Chondrocyte (in vitro differentiated cells): ENCODE measurements around the gene KRTAP1-1. TPM values are rescaled to one million over a fixed set of nuclear protein-coding genes. Genes with fewer than 3 reads are reported as not detected.

Experiments used
- DNase-seq: peaks from one replicate; pipeline ENCODE4 v3.0.0; 2021; ENCODE audit warnings: mixed read lengths, low spot score
- H3K27ac Mint-ChIP-seq: one replicate; pipeline ENCODE4 v1.8.0; 2021; ENCODE audit warnings: mild to moderate bottlenecking, moderate library complexity, mixed read lengths; ENCODE audit not compliant: unreplicated experiment
- H3K27me3 Mint-ChIP-seq: 2 replicates; pipeline ENCODE4 v1.8.0; 2021; ENCODE audit warnings: low read depth, mixed read lengths
- H3K36me3 Mint-ChIP-seq: 2 replicates; pipeline ENCODE4 v1.8.0; 2021; ENCODE audit warnings: low read depth, mixed read lengths
- H3K4me1 Mint-ChIP-seq: 2 replicates; pipeline ENCODE4 v1.8.0; 2021; ENCODE audit warnings: low read depth, mild to moderate bottlenecking, mixed read lengths
- H3K4me3 Mint-ChIP-seq: one replicate; pipeline ENCODE4 v1.8.0; 2021; ENCODE audit warnings: mild to moderate bottlenecking, moderate library complexity, mixed read lengths; ENCODE audit not compliant: unreplicated experiment
- H3K9me3 Mint-ChIP-seq: 2 replicates; pipeline ENCODE4 v1.8.0; 2021; ENCODE audit warnings: low read depth, mixed read lengths
- total RNA-seq: library from RNA; stranded (reverse); gene quantifications from 3 replicates; pipeline ENCODE4 v1.2.1, GENCODE V29; 2021
- TF ChIP-seq, protein P1 (sequence below): fragments of 200-600 bp; sonication (generic); IDR thresholded peaks from 2 replicates; pipeline ENCODE4 v1.5.0; 2021; ENCODE audit warnings: antibody characterized with exemption, mild to moderate bottlenecking, moderate library complexity

Gene KRTAP1-1
- total RNA-seq, 1 donor from 2014 or later: not detected

DNA sequence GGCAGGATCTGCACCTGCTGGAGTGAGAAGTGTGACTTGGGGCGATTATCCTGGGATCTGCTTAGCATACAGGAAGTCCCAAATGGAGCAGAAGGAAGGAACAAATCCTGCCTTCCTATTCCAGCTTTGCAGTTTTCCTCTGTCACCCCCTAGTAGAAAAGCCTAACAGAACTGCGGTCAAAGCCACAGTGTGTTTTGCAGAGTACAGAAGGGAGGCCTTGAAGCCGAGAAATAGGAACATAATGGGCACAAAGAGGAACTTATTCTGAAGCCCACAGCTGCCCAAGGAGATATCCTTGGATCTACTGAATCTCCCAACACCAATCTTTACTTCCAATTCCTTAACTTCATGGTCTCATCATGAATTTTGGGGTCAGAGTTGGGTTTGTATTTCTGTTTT is 22.7 kb downstream of the KRTAP1-1 start:
- no peak for DNase-seq
- no peak overlapping the region for H3K4me3 Mint-ChIP-seq
- H3K9me3 Mint-ChIP-seq: peaks cover 5% of the 10 kb centered on the region
- TF ChIP-seq, protein P1, sequence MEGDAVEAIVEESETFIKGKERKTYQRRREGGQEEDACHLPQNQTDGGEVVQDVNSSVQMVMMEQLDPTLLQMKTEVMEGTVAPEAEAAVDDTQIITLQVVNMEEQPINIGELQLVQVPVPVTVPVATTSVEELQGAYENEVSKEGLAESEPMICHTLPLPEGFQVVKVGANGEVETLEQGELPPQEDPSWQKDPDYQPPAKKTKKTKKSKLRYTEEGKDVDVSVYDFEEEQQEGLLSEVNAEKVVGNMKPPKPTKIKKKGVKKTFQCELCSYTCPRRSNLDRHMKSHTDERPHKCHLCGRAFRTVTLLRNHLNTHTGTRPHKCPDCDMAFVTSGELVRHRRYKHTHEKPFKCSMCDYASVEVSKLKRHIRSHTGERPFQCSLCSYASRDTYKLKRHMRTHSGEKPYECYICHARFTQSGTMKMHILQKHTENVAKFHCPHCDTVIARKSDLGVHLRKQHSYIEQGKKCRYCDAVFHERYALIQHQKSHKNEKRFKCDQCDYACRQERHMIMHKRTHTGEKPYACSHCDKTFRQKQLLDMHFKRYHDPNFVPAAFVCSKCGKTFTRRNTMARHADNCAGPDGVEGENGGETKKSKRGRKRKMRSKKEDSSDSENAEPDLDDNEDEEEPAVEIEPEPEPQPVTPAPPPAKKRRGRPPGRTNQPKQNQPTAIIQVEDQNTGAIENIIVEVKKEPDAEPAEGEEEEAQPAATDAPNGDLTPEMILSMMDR: no peak
- no peaks in the 10 kb centered on the region for H3K36me3 Mint-ChIP-seq
- H3K27me3 Mint-ChIP-seq: no peaks in the 10 kb centered on the region
- H3K4me1 Mint-ChIP-seq: peaks cover 2% of the 10 kb centered on the region
- no peak overlapping the region for H3K27ac Mint-ChIP-seq

DNA sequence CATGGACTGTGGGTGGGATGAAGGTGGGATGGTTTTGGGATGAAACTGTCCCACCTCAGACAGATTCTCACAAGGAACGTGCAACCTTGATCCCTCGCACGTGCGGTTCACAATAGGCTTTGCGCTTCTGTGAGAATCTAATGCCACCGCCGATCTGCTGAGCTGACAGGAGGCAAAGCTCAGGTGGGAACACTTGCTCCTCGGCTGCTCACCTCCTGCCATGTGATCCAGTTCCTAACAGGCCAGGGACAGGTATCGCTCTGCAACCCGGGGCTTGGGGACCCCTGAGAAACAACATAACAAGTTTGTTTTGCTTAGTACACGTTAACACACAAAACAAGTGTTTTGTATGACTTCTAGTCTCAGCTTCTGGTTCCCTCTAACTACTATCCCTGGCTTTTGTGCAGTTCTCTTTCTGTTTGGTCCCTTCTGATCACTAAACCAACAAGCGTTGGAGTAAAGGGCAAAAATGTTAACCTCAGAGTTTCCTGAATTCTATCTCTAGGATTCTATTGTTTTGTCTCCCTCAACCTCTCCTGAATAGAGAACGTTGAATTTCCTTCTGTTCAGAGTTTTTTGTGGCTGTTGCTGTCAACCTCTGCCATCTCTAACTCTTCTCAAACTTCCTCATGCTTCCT is 24.6 kb downstream of the KRTAP1-1 start:
- H3K4me3 Mint-ChIP-seq: no peak overlapping the region
- peaks cover 4% of the 10 kb centered on the region for H3K4me1 Mint-ChIP-seq
- no peaks in the 10 kb centered on the region for H3K27me3 Mint-ChIP-seq
- H3K27ac Mint-ChIP-seq: no peak overlapping the region
- H3K36me3 Mint-ChIP-seq: no peaks in the 10 kb centered on the region
- peaks cover 5% of the 10 kb centered on the region for H3K9me3 Mint-ChIP-seq
- TF ChIP-seq, protein P1: no peak
- no peak for DNase-seq

DNA sequence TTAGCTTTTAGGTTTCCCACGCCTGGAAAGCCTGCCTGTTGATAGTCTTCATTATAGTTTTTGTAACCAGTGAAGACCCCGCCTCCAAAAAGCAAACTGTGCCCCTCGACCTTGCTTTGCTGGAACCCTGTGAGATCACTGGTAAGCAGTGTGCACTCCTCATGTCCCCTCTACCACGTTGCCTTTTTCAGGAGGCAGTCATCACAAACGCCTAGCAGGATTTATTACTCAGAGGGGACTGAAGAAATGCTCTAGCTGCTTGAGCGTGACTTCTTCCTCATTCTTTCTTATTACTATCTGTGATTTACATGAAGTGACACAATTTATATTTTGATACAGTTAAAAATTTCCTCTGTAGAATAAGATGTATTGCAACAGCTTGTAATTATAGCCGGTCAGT is 25.8 kb downstream of the KRTAP1-1 start:
- Mint-ChIP-seq H3K4me1 (peaks cover 4% of the 10 kb centered on the region), H3K27me3 (no peaks in the 10 kb centered on the region), H3K9me3 (no peaks in the 10 kb centered on the region), H3K36me3 (no peaks in the 10 kb centered on the region), H3K4me3 (no peak overlapping the region), H3K27ac (no peak overlapping the region)
- DNase-seq: no peak
- TF ChIP-seq, protein P1: no peak

DNA sequence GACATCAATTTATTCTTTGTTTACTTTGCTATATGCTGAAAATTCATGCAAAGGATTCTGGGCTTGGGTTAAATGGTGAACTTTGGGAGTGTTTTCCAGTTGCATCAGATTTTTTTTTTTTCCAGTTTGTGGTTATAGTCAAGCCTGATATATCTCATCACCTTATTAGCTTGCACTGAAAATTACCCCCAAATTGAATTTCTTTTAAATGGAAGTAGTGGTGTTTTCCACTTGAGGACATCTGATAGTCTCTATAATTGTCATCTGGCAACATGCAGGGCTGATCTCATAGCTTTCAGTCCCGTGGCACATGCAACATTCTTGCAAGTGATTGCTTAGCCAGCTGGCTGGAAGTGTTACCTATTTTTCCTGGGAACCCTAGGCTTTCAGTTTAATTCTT is 27.6 kb downstream of the KRTAP1-1 start:
- Mint-ChIP-seq H3K9me3 (no peaks in the 10 kb centered on the region), H3K27ac (peak overlapping the region; percentile 42), H3K27me3 (no peaks in the 10 kb centered on the region), H3K36me3 (no peaks in the 10 kb centered on the region), H3K4me1 (peaks cover 4% of the 10 kb centered on the region), H3K4me3 (no peak overlapping the region)
- TF ChIP-seq, protein P1: no peak
- DNase-seq: no peak

DNA sequence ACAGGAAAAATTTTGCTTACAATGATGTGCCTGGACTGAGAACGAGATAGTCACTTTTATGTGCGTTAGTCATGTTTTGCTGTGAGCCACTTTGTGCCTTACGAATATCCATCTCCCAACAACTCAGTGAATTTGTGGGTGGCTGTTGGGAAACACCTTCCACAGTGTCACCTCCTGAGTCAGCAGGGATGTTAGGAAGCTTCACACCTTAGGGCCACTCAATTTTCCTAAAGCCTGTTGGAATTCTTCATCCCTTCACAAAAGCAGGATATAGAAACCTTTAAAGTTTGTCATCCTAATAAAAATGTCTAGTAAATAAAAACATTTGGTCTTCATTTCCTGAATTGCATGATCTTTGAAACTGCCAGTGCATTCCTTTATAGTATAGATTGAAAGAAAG is 28.1 kb downstream of the KRTAP1-1 start:
- peaks cover 4% of the 10 kb centered on the region for H3K4me1 Mint-ChIP-seq

More for the DNA sequence above, 28.1 kb downstream of the KRTAP1-1 start:
- Mint-ChIP-seq H3K27me3 (no peaks in the 10 kb centered on the region), H3K9me3 (no peaks in the 10 kb centered on the region), H3K36me3 (no peaks in the 10 kb centered on the region), H3K27ac (no peak overlapping the region), H3K4me3 (no peak overlapping the region)
- no peak for DNase-seq
- TF ChIP-seq, protein P1: no peak
